HepG2 (cell line): ENCODE measurements around the gene AJM1. TPM values are rescaled to one million over a fixed set of nuclear protein-coding genes. Genes with fewer than 3 reads are reported as not detected.
A peak's percentile ranks its signal among the peaks of the same experiment; 100 is the strongest.

Experiments
- AKAP8 ChIP-seq: sonication (generic); formaldehyde crosslinking; IDR thresholded peaks from 2 replicates; pipeline ENCODE4 v1.5.1; 2020; ENCODE audit warnings: mild to moderate bottlenecking, missing genetic modification reagents
- ASH2L ChIP-seq: fragments of 300-600, 200-600 bp; sonication (generic); IDR thresholded peaks from 2 replicates; pipeline ENCODE4 v1.7.0; 2017; ENCODE audit warnings: low read depth, mild to moderate bottlenecking, moderate library complexity, mixed read lengths, low read length; ENCODE audit not compliant: insufficient read length
- BCL6 ChIP-seq: IDR thresholded peaks from 2 replicates; pipeline ENCODE4 v1.6.1; 2016; ENCODE audit warnings: missing genetic modification reagents, missing compliant biosample characterization
- DPF2 ChIP-seq: sonication (generic); formaldehyde crosslinking; IDR thresholded peaks from 2 replicates; pipeline ENCODE4 v1.4.0; 2020; ENCODE audit warnings: mild to moderate bottlenecking, low read depth, missing genetic modification reagents, borderline replicate concordance
- GPN1 ChIP-seq: sonication (generic); formaldehyde crosslinking; IDR thresholded peaks from 2 replicates; pipeline ENCODE4 v1.5.1; 2020; ENCODE audit warnings: missing genetic modification reagents, borderline replicate concordance
- IRF1 ChIP-seq: sonication (generic); formaldehyde crosslinking; IDR thresholded peaks from 2 replicates; pipeline ENCODE4 v1.4.0; 2020; ENCODE audit warnings: low read depth, mild to moderate bottlenecking, missing genetic modification reagents
- ISX ChIP-seq: sonication (generic); formaldehyde crosslinking; conservative IDR thresholded peaks from 2 replicates; pipeline ENCODE4 v1.5.0; 2020; ENCODE audit warnings: missing genetic modification reagents
- MBNL3 ChIP-seq: fragments of 250-450 bp; sonication (Bioruptor Pico); conservative IDR thresholded peaks from 2 replicates; pipeline ENCODE4 v1.8.0; 2022; ENCODE audit warnings: mild to moderate bottlenecking, inconsistent platforms
- NR0B2 ChIP-seq: sonication (generic); formaldehyde crosslinking; IDR thresholded peaks from 2 replicates; pipeline ENCODE4 v1.4.0; 2020; ENCODE audit warnings: mild to moderate bottlenecking, missing genetic modification reagents
- NR2F1 ChIP-seq, 2 experiments: fragments of 450-650 bp in 1 of 2; formaldehyde crosslinking in 1 of 2; IDR thresholded peaks; 2 replicates each; pipeline versions ENCODE4 v1.5.0 to v1.6.1; 2016 to 2020; ENCODE audit warnings: mild to moderate bottlenecking in 1 of 2, missing compliant biosample characterization in 1 of 2, missing genetic modification reagents in 1 of 2, moderate library complexity in 1 of 2
- NR2F6 ChIP-seq, 2 experiments: IDR thresholded peaks; 2 replicates each; pipeline ENCODE4 v1.6.1; 2016; ENCODE audit warnings: antibody characterized with exemption in 1 of 2, mild to moderate bottlenecking in 1 of 2
- SKIL ChIP-seq: sonication (generic); formaldehyde crosslinking; IDR thresholded peaks from 2 replicates; pipeline ENCODE4 v1.8.0; 2022; ENCODE audit warnings: missing genetic modification reagents, mild to moderate bottlenecking, moderate library complexity, borderline replicate concordance
- SP5 ChIP-seq: IDR thresholded peaks from 2 replicates; pipeline ENCODE4 v1.6.1; 2016; ENCODE audit warnings: low read depth, borderline replicate concordance
- STAT5B ChIP-seq: sonication (generic); formaldehyde crosslinking; IDR thresholded peaks from 2 replicates; pipeline ENCODE4 v1.4.0; 2020; ENCODE audit warnings: missing genetic modification reagents
- ZBTB37 ChIP-seq: sonication (generic); formaldehyde crosslinking; IDR thresholded peaks from 2 replicates; pipeline ENCODE4 v1.4.0; 2020; ENCODE audit warnings: mild to moderate bottlenecking, missing genetic modification reagents
- ZKSCAN1 ChIP-seq: fragments of 150-350 bp; IDR thresholded peaks from 2 replicates; pipeline ENCODE4 v1.6.1; 2014; ENCODE audit warnings: low read length
- ZNF468 ChIP-seq: sonication (generic); formaldehyde crosslinking; IDR thresholded peaks from 2 replicates; pipeline ENCODE4 v1.8.0; 2022; ENCODE audit warnings: mild to moderate bottlenecking, moderate library complexity, missing genetic modification reagents
- ZNF839 ChIP-seq: sonication (generic); formaldehyde crosslinking; IDR thresholded peaks from 2 replicates; pipeline ENCODE4 v1.4.0; 2020; ENCODE audit warnings: missing genetic modification reagents, mild to moderate bottlenecking, borderline replicate concordance
- polyA plus RNA-seq, 8 experiments: library from polyadenylated mRNA; depleted of rRNA in 3 of 8; stranded (reverse) in 7 of 8; unstranded in 1 of 8; fragments of >200 nt; fragmentation: Illumina TruSeq in 4 of 8; extraction: Trizol in 4 of 8; gene quantifications; 2 replicates each; pipeline versions ENCODE4 v1.2.1 to v1.2.3, GENCODE V29; 2011 to 2016; ENCODE audit warnings: low read depth in 4 of 8, missing spikeins in 1 of 8, mixed read lengths in 1 of 8; ENCODE audit not compliant: insufficient read depth in 1 of 8
- total RNA-seq, 5 experiments: library from RNA; depleted of rRNA; stranded (reverse); fragments of >200 nt; fragmentation: Illumina TruSeq; extraction: Trizol; gene quantifications; 2 replicates each; pipeline ENCODE4 v1.2.3, GENCODE V29; 2016; ENCODE audit warnings: low read depth in 1 of 5
- TF ChIP-seq, protein P1 (sequence below): sonication (generic); formaldehyde crosslinking; IDR thresholded peaks from 2 replicates; pipeline ENCODE4 v1.8.1; 2023; ENCODE audit warnings: mild to moderate bottlenecking, missing genetic modification reagents
- TF ChIP-seq, protein P2 (sequence below): IDR thresholded peaks from 2 replicates; pipeline ENCODE4 v1.6.1; 2016; ENCODE audit warnings: missing compliant biosample characterization, missing genetic modification reagents, borderline replicate concordance

Gene AJM1
- total and polyA plus RNA-seq, 2 of the 13 experiments (the other 11 are each of a cell fraction or from before 2014, with no cell fraction given), result 1.1 to 1.2 TPM

DNA sequence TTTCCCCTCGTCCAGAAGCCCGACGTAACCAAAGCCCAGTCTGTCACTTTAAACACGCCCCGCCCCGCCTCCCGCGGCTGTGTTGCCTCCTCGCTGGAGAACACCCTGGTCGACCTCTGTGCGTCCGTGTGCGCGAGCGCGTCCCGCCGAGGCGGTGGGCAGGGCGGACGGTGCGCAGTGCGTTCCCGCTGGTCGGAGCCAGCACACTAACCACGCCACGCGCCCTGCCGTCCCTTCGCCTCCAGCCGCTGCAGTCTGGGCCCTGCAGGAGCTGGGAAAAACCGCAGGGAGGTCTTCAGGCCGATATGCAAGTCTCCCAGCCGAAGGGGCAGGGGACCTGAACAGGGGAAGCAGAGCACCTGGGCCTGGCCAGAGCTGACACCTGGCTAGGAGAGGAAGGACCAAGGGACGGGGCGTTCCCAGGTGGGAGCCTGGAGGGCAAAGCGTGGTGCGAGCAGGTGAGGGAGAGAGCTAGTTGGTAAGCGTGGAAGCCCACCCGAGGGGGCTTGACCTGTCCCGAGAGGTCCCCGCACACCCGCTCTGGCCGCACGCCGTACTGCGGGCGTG is 5.6 kb downstream of the AJM1 start (continued):
- peak; percentile 73; the same call in 1 of the 2 replicates for TF ChIP-seq ZNF839
- TF ChIP-seq, protein P1, sequence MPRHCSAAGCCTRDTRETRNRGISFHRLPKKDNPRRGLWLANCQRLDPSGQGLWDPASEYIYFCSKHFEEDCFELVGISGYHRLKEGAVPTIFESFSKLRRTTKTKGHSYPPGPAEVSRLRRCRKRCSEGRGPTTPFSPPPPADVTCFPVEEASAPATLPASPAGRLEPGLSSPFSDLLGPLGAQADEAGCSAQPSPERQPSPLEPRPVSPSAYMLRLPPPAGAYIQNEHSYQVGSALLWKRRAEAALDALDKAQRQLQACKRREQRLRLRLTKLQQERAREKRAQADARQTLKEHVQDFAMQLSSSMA, result 0 out of 2 replicates have a peak, but pooled peaks have one; percentile 60
- TF ChIP-seq MBNL3 (CRISPR knock-in tag), result no peak
- no peak for TF ChIP-seq ZNF468 (CRISPR knock-in tag)
- TF ChIP-seq STAT5B (CRISPR knock-in tag), result no peak
- 0 out of 2 replicates have a peak, but pooled peaks have one; percentile 47 for TF ChIP-seq IRF1
- peak; percentile 78 for TF ChIP-seq AKAP8 (CRISPR knock-in tag)
- no peak for TF ChIP-seq ZKSCAN1
- no peak for TF ChIP-seq GPN1
- no peak for TF ChIP-seq NR2F1 (CRISPR knock-in tag; IDR thresholded peaks at IDR 0.05)
- peak; percentile 58; the same call in 1 of the 2 replicates for TF ChIP-seq SKIL (CRISPR knock-in tag)
- no peak for TF ChIP-seq NR2F6 (IDR thresholded peaks at IDR 0.05)
- TF ChIP-seq NR2F6 (CRISPR knock-in tag; IDR thresholded peaks at IDR 0.05), result no peak
- no peak for TF ChIP-seq SP5
- no peak for TF ChIP-seq DPF2 (CRISPR knock-in tag)
- TF ChIP-seq ASH2L, result peak; percentile 18
- peak; percentile 45; the same call in 1 of the 2 replicates for TF ChIP-seq BCL6 (CRISPR knock-in tag)
- TF ChIP-seq ISX, result no peak
- TF ChIP-seq, protein P2, sequence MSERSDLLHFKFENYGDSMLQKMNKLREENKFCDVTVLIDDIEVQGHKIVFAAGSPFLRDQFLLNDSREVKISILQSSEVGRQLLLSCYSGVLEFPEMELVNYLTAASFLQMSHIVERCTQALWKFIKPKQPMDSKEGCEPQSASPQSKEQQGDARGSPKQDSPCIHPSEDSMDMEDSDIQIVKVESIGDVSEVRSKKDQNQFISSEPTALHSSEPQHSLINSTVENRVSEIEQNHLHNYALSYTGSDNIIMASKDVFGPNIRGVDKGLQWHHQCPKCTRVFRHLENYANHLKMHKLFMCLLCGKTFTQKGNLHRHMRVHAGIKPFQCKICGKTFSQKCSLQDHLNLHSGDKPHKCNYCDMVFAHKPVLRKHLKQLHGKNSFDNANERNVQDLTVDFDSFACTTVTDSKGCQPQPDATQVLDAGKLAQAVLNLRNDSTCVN (CRISPR knock-in tag), result no peak
- TF ChIP-seq ZBTB37 (CRISPR knock-in tag), result no peak
- no peak for TF ChIP-seq NR0B2
